CD4-positive, alpha-beta T cell treated with Interferon gamma for 1 hour (primary cell): ENCODE data around the gene PROZ.
"Not testable (repeated sequence)": the region's sequence is repeated elsewhere in the genome, so short reads cannot be mapped to it uniquely, and the experiment has no call there.

Experiments
- DNase-seq: peaks from one replicate; pipeline ENCODE4 v3.0.0-alpha.2; 2020

Gene PROZ, protein sequence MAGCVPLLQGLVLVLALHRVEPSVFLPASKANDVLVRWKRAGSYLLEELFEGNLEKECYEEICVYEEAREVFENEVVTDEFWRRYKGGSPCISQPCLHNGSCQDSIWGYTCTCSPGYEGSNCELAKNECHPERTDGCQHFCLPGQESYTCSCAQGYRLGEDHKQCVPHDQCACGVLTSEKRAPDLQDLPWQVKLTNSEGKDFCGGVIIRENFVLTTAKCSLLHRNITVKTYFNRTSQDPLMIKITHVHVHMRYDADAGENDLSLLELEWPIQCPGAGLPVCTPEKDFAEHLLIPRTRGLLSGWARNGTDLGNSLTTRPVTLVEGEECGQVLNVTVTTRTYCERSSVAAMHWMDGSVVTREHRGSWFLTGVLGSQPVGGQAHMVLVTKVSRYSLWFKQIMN

DNA sequence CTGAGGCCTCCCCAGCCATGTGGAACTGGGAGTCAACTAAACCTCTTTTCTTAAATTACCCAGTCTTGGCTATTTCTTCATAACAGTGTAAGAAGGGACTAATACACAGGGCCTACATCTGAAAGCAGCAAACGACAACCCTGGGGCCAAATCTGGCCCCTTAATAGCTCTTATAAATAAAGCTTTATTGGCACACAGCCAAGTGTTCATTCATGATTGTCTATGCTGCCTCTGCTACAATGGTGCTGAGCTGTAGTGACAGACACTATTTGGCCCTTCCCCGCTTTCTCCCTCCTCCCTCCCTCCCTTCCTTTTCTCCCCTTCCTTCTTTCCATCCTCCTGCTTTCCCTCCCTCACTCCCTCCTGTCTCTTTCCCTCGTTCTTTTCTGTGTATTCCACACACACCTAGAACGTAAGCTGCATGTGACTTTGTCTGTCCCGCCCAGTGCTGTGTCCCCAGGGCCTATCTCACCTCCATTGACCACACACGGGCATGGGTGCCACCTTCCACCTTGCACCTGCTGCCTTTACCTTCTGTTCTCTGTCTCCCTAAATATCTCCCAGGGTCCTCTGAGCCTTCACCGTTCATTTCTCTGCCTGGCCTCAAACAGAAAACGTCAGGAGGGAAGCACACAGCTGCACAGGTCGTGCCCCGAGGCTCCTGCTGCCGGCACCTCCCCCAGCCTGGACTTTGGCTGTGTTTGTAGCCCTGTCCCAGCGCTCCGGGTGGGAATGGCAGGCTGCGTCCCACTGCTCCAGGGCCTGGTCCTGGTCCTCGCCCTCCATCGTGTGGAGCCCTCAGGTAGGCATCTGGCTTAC, at the start of gene PROZ:
TSS of gene PROZ (plus strand) at position 720 of the 819 bp plus-strand sequence. CDS start at position 733, 13 bp downstream.
- no peak for DNase-seq

GRCh38 chr13:113109151-113110047, 49.0 kb upstream of the PROZ start:
- DNase-seq: no peak

DNA sequence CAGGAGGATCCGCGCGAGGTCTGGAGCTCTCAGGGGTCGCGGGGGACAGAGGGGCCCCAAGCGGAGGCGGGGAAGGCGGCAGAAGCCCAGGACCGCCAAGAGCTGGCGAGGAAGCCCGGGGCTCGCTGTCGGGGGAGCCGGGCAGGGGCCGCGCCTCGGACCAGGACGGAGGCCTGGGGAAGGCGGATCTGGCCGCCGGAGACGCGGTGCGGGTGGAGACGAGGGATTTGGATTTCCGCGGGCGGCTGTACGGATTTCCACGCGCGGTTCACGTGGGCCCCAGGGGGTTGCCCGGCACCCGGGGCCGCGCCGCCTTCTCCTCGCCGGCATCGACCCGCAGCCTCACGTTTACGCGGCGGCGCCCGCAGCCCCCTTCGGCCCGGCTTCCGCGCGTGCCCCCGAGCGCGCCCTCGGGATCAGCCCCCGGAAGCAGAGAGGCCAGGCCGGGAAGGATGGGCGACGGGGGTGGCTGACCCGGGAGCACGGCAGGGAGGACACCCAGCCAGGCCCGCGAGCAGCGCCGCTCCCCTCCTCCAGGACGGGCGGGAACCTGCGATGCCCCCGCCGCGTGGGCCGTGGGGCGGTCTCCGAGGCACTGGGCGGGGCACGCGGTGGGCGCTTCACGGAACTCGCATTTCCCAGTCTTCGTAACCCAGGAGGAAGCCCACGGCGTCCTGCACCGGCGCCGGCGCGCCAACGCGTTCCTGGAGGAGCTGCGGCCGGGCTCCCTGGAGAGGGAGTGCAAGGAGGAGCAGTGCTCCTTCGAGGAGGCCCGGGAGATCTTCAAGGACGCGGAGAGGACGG, 48.2 kb upstream of the PROZ start:
- DNase-seq: no peak

DNA sequence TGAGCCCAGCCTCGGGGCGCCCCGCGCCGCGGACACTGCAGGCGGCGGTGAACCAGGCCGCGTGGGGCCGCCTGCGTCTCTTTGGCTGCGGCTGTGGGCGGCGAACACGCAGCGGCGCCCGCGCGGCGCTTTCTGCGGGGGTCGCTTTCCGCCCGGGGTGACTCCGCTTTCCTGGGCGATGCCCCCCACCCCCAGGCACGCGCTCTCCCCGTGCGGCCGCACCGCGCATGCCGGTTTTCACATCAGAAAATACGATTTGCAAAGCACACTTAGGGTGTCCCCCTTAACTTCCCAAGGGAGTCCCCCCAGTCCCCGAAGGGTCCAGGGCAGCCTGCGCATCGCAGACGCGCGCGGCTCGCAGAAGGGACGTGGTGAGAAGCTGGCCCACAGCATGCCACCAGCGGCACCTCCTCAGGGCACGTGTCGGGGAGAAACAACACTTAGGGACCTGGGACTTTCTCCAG, 47.6 kb upstream of the PROZ start:
- DNase-seq: no peak

DNA sequence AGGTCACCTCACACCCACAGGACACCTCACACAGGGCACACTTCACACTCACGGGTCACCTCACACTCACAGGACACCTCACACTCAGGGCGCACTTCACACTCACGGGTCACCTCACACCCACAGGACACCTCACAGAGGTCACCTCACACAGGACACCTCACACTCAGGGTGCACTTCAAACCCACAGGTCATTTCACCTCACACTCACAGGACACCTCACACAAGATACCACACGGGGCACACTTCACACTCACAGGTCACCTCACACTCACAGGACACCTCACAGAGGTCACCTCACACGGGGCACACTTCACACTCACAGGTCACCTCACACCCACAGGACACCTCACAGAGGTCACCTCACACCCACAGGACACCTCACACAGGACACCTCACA, 46.6 kb upstream of the PROZ start:
- not testable (repeated sequence) for DNase-seq

GRCh38 chr13:113112475-113112874, 46.0 kb upstream of the PROZ start:
- DNase-seq: not testable (repeated sequence)

DNA sequence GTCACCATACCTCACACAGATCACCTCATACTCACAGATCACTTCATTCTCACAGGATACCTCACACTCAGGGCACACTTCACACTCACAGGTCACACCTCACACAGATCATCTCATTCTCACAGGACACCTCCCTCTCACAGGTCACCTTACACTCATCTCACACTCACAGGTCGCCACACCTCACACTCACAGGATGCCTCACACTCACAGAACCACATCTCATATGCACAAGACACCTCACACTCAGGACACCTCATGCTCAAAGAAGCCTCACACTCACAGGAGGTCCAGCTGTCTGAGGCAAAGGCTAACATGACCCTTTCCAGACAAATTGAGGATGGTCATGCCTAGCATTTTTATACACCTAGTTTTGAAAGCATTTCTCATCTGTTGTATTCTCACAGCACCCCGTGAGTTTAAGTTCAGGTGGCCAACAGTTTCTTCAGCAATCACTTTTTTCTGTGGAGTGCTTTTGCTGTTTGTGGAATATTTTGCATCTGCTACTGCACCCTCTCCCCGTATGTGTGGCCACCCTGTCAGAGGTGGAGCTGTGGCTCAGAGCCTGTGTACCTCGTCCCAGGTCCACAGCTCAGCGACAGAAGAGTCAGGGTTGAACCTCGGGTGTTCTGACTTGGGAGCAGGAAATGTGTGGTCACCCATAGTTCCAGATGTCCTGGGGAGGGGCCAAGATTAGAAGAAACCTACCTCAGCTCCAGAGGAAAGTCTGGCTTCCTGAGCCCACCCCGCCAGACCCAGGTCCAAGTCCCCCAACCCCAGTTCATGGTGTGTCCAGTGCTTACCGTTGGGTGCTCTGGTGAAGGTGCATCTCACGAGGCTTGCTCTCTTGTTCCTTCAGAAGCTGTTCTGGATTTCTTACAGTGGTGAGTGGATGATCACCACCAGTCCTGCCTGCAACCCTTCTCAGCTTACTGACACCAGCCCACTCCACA, 45.3 kb upstream of the PROZ start:
- DNase-seq: no peak

DNA sequence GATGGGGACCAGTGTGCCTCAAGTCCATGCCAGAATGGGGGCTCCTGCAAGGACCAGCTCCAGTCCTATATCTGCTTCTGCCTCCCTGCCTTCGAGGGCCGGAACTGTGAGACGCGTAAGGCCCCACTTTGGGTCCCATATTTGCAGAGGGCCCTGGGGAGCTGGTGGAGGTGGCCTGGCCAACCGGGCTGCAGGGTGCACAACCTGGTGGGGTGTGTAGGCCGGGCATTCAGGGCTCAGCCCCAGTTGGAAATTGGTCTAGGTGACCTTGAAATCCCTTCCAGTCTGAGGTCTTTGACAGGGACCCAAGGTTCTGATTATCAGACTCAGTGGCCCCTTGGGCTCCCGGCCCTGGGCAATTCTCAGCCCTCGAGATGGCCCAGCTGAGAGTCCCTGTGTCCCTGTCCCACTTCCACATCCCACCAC, 44.6 kb upstream of the PROZ start:
- DNase-seq: no peak

DNA sequence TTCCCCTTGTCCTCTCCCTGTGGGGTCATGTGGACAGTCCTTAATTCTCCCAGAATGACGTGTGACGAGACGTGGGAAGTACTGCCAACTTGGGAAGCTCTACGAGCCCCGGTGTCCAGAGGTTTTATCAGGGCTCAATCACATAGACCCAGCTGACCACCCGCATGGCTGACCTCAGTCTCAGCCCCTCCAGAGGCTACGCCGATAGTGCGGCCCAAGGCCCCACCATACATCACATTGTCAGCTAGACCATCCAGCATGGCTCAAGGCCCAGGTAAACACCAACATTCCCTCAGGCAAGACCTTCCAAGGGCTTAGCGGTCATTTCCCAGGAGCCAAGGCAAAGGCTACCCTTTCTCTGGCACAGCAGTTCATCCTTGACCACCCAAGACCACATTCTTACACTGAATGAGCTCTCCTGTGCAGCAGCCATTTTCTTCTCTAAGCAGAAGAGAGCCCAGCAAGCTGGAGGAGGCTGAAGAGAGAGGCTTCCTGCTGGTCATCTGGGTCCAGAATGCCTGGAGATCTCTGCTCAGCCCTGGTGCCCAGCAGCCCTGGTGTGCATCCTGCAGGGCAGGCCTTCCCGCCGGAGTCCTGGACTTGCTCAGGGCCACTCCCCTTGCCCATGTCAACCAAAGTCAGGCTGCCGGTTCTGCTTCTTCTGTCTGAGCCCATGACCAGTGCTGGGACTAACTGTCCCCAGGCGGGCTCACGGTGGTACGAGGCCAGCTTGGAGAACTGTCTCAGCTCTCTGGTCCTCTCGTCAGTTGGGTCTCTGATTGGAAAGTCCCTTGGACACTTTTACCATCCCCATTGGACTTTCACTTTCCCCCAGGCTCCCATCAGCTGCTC, 43.7 kb upstream of the PROZ start:
- no peak for DNase-seq

DNA sequence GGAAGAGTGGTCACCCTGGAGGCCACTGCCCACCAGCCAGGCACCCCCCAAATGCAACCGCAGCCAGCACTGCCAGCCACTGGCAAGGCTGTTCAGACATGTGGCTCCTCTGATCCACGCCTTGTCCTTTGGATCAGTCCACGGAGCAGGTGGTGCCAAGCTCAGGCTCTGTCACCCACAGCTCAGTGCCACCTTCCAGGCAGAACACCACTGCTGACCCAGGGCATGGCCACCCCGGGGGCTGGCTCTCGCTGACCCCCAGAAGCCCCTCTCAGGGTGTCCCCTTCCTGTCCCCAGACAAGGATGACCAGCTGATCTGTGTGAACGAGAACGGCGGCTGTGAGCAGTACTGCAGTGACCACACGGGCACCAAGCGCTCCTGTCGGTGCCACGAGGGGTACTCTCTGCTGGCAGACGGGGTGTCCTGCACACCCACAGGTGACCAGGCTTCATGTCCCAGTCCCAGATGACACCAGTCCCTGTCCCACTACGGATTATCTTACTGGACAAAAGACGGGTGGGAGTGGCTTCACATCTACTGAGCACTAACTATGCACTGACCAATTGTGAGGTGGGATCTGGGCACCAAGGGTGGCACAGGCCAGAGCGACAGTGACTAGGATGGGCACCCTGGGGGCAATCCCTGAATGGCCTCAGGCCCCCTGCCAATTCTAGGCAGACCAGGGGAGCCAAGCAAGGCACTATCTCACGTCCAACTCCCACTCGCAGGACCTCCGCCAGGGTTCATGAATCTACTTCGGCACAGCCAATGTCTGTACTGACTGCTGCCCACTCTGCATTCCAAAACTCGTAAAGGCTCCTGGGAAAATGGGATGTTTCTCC, 42.9 kb upstream of the PROZ start:
- DNase-seq: no peak

DNA sequence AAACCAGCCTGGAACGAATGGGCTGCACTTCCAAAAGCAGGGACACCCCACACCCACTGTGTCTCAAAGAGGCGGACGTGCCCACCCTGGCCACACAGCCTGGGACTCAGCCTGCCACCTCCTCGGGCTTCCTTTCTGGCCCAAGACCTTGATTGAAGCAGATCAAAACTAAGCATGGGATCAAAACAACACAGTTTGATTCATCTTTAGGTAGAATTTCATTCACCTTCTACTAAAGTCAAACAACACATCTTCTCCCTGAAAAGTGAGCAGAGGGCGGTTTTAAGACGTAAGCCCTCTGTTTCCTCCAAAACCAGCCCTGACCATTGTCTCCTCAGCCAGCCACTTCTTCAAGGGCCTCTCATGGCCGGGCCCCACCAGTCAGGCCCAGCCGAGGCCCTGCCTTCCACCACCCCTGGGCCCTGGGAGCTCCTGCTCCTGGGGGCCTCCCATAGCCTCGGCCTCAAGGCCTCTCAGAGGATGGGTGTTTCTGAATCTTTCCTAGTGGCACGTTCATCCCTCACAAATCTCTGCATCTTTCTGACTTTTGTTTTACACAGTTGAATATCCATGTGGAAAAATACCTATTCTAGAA, 42.1 kb upstream of the PROZ start:
- no peak for DNase-seq

DNA sequence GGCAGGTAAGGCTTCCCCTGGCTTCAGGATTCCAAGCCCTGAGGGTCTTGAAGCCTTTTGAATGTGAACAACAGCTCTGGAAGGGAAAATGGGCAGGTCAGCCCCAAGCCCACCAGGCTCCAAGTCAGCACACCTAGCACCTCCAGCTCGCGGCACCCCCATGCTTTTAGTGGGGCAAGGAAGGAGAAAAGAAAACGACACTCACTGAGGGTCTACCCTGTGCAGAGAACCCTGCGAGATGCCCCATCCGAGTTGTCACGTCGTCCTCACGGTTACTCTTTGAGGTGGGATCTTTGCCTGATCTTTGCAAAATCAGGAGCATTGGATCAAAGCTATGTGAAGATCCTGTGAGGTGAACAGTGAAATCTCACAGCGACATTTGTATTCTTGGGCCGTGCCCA, 41.6 kb upstream of the PROZ start:
- no peak for DNase-seq

DNA sequence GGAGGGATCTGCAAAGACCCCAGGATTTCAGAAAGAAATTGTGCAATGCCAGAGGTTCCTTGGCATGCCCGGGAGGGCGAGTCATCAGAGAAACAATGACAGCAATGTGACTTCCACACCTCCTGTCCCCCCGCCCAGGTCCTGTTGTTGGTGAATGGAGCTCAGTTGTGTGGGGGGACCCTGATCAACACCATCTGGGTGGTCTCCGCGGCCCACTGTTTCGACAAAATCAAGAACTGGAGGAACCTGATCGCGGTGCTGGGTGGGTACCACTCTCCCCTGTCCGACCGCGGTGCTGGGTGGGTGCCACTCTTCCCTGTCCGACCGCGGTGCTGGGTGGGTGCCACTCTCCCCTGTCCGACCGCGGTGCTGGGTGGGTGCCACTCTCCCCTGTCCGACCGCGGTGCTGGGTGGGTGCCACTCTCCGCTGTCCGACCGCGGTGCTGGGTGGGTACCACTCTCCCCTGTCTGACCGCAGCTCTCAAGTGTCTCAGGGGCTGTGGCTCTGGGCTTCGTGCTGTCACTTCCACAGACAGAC, 41.0 kb upstream of the PROZ start:
- no peak for DNase-seq

DNA sequence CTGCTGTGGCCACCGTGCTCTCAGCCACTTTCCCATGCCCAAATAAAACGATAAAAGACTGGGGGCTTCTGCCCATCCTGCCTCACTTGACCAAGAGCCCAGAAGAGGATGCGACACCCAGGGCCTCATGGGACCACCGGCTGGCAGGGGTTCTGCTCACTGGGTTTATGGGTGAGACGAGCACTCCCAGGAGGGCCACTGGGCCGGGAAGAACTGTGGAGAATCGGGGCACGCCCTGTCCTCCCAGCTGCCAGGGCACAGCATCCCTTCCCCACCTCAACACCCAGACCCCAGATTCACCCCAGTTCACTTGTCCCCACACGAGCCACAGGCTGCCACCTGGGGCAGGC, 40.6 kb upstream of the PROZ start:
- DNase-seq: no peak

GRCh38 chr13:113118261-113119021, 40.0 kb upstream of the PROZ start:
- DNase-seq: no peak

GRCh38 chr13:113119166-113119821, 39.2 kb upstream of the PROZ start:
- DNase-seq: no peak

DNA sequence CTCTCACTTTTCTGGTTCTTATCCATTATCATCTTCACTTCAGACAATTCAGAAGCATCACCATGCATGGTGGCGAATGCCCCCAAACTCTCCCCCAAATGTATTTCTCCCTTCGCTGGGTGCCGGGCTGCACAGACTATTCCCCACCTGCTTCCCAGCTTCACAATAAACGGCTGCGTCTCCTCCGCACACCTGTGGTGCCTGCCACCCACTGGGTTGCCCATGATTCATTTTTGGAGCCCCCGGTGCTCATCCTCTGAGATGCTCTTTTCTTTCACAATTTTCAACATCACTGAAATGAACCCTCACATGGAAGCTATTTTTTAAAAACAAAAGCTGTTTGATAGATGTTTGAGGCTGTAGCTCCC, 38.6 kb upstream of the PROZ start:
- no peak for DNase-seq
